HG03439 (cell line): Measurements from ENCODE around the gene ANO7.

ENCODE experiments used
- ATAC-seq: cut with Tn5 transposase; IDR thresholded peaks from one replicate; pipeline ENCODE4 v1.9.1; 2021; ENCODE audit warnings: mild to moderate bottlenecking, moderate library complexity; ENCODE audit not compliant: unreplicated experiment

Gene ANO7

GRCh38 chr2:241241669-241242068 is 53.2 kb downstream of the ANO7 start:
- ATAC-seq, result no peak

GRCh38 chr2:241242306-241242705 is 53.8 kb downstream of the ANO7 start:
- ATAC-seq, result no peak

GRCh38 chr2:241244368-241244767 is 55.9 kb downstream of the ANO7 start:
- no peak for ATAC-seq

DNA sequence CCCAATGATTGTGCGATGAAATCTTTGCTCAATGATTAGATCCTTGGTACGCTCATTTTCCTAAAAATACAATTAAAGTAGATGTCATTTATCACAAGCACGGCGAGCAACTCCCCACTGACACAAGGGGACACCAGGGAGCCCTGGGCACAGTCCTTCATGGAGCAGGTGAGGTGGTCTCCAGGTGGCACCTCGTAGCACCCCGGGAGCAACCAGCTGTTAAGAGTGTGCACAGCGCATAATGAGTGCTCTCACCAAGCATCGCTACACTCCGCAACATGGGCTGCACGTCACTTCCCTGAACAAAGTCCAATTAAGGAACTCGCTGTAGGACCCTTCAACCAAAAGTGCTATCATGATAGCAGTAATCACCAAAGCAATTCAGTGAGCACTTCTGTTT is 59.8 kb downstream of the ANO7 start:
- no peak for ATAC-seq

- ATAC-seq, result no peak
Measured at GRCh38 chr2:241248897-241249296, 60.4 kb downstream of the ANO7 start.

DNA sequence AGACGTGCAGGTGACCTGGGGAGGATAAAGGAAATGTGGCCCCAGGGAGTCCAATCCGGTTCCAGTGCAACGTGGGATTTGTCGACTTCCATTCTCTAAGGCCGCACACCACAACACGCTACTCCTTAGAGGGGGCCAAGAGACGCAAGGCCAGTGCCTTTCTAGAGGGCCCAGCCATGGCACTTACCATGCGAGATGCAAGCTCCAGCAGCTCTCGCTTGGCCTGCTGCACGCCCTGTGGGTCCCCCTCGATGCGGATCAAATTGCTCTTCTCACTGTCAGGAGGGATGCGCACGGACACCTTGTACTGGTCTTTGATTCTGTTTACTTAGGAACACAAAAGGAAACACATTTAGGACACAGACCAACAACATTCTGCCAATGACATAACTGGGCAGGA is 61.2 kb downstream of the ANO7 start:
- no peak for ATAC-seq

DNA sequence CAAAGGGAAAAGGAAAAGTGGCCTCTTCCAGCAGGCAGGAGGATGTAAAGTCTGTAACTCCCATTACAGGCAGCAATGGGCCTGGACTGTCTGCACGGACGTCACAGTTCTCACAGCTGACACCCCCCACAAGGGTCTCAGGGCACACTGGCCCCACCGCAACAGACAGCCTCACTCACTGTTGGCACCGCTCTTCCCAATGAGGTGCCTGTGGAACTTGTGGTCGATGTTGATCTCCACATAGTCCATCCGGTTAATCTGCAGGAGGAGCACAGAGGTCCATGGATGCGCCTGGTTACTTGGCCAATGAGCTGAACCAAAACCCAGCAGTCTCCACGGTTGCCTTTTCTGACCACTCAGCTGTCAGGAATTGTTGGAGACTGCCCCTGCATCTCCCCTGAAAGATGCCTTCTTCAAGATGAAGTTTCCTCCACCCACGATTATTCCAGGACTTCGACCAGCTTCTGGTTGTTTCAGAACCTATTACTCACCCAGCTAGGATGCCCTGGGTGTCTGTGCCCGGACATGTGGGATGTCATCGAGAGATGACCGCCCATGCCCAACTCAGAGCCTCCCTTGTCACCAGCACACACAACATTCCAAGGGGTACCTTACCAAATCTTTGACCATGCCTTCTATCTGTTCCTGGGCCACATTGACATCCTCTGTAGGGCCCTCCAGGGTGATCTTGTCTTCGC is 64.5 kb downstream of the ANO7 start:
- ATAC-seq, result no peak

DNA sequence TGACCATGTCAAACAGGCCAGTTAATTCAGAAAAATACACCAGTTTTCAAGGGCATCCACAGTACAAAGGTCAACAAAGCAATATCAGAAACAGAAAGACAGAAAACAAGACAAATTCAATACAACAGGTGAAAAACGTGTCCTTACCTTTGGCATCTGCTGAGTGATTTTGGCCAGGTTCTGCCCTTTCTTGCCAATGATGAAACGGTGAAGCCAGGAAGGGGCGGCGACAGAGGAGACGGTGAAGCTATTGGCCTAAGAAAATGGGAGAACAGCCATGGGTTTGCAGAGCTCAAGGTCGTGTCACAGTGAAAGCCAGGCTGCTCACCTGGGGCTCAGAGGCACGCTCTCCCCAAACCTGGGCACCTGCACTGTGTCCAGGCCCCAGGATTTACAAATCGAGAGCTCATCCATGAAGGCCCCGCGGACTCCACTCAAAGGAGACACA is 66.5 kb downstream of the ANO7 start:
- no peak for ATAC-seq

- ATAC-seq, result no peak
Measured at GRCh38 chr2:241255542-241256167, 67.2 kb downstream of the ANO7 start.

DNA sequence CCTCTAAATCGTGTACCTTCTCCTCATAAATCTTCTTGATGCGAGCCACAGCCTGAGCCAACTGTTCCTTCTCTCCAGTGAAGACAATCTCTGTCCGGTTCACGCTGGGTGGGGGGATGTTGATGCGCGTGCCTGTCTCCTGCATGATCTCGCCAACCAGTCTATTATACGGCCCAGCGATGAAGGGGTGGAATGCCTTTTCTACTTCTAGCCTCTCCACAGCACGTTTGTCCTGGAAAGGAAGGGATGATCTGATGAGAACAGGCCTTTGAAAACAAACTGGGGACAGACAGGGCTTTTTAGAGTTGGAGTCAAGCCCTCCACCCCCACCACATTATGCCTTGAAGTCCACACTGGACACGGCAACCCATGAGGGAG is 67.7 kb downstream of the ANO7 start:
- no peak for ATAC-seq

DNA sequence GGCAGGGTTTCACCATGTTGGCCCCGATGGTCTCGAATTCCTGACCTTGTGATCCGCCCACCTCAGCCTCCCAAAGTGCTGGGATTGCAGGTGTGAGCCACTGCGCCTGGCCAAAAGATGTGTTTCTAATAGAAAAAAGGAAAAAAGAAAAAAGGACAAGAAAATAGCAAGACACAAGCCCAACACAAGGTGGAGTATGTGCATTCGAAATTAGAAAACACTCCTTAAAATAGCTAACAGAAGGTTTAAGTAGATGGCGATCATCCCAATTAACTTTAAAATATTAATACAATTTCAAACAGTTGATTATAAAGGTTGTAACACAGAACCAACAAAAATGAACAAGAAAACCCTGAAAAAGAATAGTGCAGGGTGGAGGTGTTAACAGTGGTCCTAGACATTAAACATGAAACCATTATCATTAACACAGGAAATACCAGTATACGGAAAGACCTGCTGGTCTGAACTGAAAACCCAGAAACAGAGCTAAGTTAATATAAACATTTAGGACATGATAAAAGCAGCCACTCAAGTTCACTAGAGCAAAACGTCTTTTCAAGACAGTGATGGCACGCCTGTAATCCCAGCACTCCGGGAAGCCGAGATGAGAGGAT is 69.0 kb downstream of the ANO7 start:
- ATAC-seq, result no peak

DNA sequence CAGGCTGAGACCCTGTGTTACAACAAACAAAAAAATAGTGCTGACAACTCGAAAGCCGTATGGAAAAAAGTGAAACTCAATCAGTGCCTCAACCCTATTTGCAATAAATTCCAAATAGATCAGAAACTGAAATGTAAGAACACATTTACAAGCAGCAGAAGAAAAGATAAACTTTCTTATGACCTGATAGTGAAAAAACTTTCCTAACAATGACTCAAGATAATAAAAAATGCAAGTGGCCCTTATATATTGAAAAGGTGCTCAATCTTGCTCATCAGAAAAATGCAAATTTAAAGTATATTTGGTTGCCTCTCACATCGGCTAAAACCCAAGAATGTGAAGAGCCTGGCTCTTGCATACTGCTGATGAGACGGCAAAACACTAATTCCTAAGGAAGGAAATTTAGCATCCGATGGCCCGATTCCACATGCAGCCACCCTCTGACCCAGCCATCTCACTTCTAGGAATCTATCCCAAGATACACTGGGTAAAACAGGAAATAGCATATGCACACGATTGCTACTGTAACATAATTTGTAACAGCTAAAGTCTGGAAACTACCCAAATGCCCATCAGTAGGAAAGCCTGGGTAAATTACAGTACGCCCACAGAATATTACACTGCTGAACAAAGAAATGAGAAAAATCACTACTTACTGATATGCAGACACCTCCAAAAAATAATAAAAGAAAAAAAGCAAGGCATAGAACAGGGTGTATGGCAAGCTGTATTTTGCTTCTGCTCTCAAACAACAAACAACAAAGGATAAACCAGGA is 70.2 kb downstream of the ANO7 start:
- no peak for ATAC-seq

- no peak for ATAC-seq
Measured at GRCh38 chr2:241260911-241261310, 72.4 kb downstream of the ANO7 start.

- no peak for ATAC-seq
Measured at GRCh38 chr2:241261628-241262027, 73.2 kb downstream of the ANO7 start.

DNA sequence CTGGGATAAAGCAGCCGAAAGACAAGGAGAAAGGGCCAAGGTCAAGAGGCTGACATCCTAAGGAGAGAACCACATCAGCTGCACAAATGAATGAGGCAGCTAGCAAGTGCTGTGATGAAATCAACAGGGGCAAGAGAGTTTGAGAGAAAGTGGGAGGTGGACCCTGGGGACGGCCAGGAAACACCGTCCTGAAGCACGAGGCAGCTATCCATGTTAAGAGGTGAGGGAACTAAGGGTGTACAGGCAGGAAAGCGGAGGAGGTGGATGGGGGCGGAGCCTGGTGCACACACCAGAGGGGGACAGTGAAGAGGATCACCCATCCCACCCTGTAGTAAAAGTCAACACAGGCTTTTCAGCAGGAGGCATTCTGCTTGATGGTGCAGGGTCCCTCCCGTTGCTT is 74.6 kb downstream of the ANO7 start:
- ATAC-seq, result no peak

- no peak for ATAC-seq
Measured at GRCh38 chr2:241265506-241265905, 77.0 kb downstream of the ANO7 start.

DNA sequence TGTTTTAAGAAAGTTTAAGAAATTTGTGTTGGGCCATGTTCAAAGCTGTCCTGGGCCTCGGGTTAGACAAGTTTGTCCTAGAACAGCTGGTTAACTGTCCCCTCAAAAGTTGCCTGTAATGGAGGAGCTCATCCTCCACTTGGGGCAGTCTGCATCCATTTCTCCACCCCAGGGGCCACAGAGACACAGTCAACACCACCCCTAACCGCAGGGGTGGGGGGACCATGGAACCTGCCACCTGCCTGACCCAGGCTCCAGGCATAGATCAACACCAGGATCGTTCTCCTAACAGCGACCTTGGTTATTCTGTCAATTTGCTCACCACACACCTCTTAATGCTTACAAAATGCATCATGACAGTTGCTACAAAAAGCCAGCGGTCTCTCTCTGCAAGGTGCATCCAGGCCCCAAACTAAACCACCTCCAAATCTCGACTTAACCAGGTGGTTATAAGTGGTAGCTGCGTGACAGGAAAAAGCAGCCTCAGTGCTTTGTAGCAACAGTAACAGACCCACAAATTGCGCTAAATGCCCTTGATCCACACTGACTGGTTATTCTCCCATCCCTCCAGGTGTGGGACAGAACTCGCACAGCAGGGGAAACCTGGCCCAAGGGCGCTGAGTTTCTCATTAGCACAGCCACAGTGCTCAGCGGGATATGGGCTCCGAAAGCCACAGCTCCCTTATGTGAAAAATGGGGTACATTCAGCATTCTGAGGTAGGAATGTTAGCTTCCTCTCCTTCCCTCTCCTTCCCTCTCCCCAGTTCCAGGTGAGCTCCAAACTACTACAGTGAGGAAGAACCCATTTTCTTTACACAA is 79.0 kb downstream of the ANO7 start:
- ATAC-seq, result no peak

DNA sequence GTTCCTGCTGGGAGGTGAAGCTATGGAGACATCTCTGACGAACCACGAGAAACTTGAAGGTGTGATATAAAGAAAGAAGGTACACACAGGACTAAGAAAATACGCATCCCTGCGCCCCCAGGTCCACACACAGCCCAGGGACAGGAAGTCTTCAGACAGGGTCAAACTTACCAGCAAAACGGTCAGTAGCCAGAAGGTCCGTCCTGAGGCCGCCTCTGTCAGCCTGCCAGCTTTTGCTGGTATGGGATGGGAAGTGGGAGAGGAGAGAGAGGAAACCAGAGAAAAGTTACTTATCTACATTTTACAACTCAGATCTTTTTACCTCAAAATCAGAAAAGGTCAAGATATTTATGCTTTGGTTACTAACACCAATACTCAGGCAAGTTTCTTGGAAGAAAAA is 79.8 kb downstream of the ANO7 start:
- ATAC-seq, result no peak

- no peak for ATAC-seq
Measured at GRCh38 chr2:241268716-241269445, 80.4 kb downstream of the ANO7 start.
